ENCODE data around the gene KIAA1586.
"Not testable (repeated sequence)": the region's sequence is repeated elsewhere in the genome, so short reads cannot be mapped to it uniquely, and the experiment has no call there.

KIAA1586 gene

GRCh38 chr6:57047859-57048258 is 1.4 kb downstream of the KIAA1586 start:
- DNase-seq: not testable (repeated sequence)

GRCh38 chr6:57048577-57048976 is 2.1 kb downstream of the KIAA1586 start:
- no peak for DNase-seq

GRCh38 chr6:57063847-57064246 is 17.4 kb downstream of the KIAA1586 start:
- DNase-seq: no peak

DNA sequence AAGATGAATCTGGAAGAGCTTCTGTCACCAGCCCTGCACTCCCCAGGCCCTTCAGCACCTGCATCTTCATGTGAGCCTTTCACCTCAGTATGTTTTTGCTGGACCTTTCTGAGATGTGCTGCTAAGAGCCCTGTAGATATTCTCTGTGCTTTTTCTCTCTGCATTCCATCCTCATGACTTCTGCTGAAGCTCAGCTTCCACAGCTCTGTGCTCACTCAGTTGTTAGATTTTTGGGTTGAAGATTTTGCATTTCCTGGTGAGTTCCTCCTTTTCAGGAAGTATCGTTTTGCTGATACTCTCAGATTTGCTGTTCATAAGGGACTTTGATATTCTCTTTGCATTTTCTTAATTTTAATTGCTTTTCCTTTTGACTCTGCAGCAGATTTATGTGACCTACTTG is 18.3 kb downstream of the KIAA1586 start:
- no peak for DNase-seq

GRCh38 chr6:57068061-57068460 is 21.6 kb downstream of the KIAA1586 start:
- DNase-seq: no peak

DNA sequence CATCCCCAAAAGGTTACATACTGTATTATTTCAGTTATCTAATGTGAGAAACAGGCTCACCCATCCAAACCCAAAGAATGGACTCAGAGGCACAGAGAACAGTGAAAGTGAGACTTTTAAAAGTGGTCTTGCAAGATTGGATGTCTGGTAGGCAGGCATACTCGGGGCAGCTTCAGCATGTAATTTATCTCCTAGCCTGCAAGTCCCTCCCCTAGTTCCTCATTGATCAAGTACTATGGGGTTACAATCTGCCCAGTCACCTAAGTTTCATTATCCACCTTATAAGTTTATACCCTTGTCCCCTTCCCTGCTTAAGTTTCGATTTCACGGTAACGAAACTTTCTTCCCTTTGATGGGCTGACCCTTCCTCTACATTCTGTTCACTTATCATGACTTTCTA is 22.7 kb downstream of the KIAA1586 start:
- no peak for DNase-seq

DNA sequence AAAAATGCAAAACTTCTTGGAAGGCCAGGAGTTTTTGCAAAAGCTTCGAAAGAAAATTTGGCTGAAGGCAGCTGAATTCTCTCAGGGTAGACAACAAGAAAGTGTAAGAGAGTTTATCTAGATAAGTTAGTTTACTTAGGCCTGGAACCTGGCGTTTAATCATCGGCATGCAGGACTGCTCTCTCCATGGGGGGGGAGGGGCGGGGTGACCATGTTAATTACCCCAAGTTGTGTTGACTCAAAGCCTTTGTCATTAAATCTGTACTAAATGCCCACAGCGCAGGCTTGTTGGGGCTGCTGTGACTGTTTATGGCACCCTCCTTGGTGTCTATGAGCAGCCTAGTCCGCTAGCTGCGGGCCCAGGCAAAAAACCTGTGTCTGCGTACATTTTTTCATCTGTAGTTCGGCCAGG is 23.4 kb downstream of the KIAA1586 start:
- no peak for DNase-seq

DNA sequence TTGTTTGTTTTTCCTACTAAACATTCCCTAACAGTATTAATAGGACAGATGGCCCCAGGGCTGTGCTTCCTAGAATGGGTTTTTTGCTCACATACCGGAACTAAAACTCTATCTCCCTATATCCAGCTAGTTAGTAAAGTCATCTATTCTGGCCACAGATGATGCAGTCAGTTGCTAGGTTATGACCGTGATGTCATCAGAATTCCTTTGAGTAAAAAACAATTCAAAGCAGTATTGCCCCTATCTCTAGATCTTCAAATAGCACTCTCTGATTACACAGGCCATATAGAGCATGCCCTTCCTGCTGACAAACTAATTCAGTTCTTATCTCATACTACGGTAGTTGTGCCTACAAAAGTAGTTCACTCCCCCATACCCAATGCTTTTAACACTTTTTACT is 25.6 kb downstream of the KIAA1586 start:
- DNase-seq: no peak

- no peak for DNase-seq
These were observed 27.9 kb downstream of the KIAA1586 start for GRCh38 chr6:57074383-57074782.

GRCh38 chr6:57075092-57075491 is 28.6 kb downstream of the KIAA1586 start:
- DNase-seq: no peak

DNA sequence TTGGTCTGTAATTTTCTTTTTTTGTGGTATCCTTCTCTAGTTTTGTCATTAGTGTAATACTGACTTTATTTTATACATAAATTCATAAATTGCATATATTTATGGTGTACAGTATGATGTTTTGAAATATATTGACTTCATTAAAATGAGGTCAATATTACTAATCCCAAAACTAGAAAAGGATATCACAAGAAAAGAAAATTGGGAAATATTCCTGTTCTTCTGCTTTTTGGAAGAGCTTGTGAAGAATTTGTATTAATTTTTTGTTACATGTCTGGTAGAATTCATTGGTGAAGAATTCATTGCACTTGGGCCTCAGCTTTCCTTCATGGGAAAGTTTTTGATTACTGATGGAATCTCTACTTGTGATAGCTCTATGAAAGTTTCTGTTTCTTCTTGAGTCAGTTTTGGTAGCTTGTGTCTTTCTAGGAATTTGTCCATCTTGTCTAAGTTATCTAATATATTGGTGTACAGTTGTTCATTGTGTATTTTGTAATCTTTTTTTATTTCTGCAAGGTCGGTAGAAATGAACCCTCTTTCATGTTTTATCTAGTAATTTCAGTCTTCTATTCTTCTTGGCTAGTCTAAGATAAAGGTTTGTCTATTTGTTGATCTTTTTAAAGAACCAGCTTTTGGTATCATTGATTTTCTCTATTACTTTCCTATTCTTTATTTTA is 32.2 kb downstream of the KIAA1586 start:
- no peak for DNase-seq

GRCh38 chr6:57085471-57085870 is 39.0 kb downstream of the KIAA1586 start:
- no peak for DNase-seq

- no peak for DNase-seq
These were observed 40.4 kb downstream of the KIAA1586 start for GRCh38 chr6:57086843-57087242.

- no peak for DNase-seq
These were observed 41.4 kb downstream of the KIAA1586 start for GRCh38 chr6:57087916-57088315.

DNA sequence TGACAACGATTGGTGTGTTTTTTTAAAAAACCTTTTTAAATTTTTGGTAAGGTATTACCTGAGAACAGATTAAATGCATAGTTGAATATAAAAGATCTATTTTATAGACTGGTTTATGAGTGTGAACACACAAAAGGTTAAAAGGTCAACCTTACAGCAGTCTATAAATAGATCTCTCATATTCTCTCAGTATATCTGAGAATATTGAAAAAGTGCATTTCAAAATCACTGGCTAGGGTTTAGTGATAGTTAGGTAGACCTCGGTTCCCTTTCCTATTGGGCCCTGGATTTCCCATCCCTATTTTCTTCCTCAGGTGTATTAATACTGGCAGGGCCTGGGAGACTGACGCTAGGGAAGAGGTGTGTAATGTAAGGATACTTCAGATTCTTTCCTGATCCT is 42.8 kb downstream of the KIAA1586 start:
- no peak for DNase-seq

- peak; percentile 99 for DNase-seq
These were observed 43.4 kb downstream of the KIAA1586 start, which contains the start of gene ZNF451 for GRCh38 chr6:57089687-57090457. ZNF451 (plus strand) TSS chr6:57090188; CDS start chr6:57090254, 66 bp downstream.

- not testable (repeated sequence) for DNase-seq
These were observed 44.1 kb downstream of the KIAA1586 start for GRCh38 chr6:57090458-57091067.

DNA sequence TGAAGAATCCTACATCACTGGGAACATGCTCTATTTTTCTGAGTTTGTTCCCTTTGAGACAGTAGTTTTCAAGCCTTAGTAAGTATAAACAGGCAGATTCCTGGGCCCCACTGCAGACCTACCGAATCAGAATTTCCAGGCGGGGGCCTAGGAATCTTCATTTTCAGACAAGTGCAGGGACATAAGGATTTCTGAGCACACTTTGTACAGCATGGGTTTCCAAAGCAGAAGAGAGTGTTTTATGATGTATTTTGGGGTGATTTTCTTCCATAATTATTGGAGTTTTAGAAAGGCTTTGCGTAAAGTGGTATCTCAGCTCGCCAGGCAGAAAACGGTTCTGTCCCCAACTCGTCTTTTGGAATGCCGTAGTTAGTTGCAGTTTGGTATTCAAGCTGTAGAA is 44.9 kb downstream of the KIAA1586 start:
- not testable (repeated sequence) for DNase-seq

GRCh38 chr6:57094689-57095088 is 48.2 kb downstream of the KIAA1586 start:
- DNase-seq: no peak

DNA sequence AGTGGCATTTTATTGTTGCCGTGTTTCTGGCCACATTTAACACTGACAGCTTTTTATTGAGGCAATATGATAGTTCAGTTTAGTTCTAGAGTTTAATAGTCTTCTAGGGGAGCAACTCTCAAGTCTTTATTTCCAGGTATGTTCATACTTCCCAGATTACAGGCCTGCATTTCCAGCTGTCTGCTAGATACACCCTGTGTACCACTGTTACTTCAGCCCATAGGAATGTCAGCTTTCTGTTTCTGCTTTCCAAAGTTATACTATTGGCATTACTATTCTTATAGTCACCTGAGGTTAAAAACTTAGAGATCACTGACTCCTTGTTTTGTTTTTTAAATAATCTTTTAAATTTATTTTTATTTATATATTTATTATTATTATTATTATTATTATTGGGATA is 51.1 kb downstream of the KIAA1586 start:
- no peak for DNase-seq

DNA sequence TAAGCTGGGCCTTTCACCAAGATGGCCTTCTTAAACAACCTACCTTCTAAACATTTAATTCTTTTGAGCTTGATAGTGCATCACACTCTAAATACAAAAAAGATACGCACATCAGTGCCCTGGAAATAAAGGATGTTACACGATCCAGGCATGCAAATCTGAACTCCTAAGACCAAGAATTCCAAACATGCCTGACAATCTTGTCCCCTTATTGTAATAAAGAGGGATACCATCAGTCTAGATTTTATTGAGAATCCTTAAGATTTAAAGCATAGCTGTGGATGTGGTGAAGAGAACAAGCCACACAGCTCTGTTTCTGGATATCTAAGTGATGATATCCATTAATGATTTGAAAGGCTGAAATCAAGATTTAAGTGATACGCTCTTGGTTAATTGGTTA is 56.5 kb downstream of the KIAA1586 start:
- DNase-seq: no peak

GRCh38 chr6:57104336-57104735 is 57.8 kb downstream of the KIAA1586 start:
- no peak for DNase-seq

Data from femur (tissue), 1 donor.